HG03469 (cell line): Measurements from ENCODE around the gene PATE4.

Source experiments
- ATAC-seq: cut with Tn5 transposase; IDR thresholded peaks from one replicate; pipeline ENCODE4 v1.9.1; 2021; ENCODE audit warnings: mild to moderate bottlenecking, moderate library complexity, moderate number of reproducible peaks; ENCODE audit not compliant: unreplicated experiment

Gene PATE4

GRCh38 chr11:125887373-125888324 is 54.5 kb downstream of the PATE4 start, which contains the start of gene HYLS1:
Gene HYLS1 (plus strand): TSS chr11:125887668. CDS start chr11:125899369, 11,701 bp downstream.
- ATAC-seq = peak; percentile 65
